ENCODE results near the gene CRISP1.

The CRISP1 gene

DNA sequence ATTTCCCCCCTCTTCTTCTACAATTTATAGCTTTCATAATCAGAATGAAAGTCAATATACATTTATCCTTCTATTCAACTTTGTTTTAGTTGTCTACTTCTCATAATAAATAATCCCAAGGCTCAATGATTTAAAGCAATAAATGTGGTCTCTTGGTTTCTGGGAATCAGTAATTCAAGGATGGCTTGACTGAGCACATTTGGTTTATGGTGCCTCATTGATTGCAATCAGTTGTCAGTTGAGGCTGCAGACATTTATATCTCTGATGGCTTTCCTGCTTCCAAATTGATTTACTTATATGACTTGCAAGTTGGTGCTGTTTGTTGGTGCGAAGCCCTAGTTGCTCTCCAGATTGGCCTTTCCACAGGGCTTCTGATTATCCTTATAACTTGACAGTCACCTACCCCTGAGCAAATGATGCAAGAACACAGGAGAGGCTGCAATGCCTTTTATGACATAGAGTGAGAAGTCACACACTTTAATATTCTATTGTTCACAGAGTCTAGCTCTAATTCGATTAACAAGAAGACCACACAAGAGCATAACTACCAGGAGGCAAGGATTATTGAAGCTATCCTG lies 2.7 kb upstream of the CRISP1 start:
- Mint-ChIP-seq H3K27ac (no peak overlapping the region), H3K4me1 (no peaks in the 10 kb centered on the region)

DNA sequence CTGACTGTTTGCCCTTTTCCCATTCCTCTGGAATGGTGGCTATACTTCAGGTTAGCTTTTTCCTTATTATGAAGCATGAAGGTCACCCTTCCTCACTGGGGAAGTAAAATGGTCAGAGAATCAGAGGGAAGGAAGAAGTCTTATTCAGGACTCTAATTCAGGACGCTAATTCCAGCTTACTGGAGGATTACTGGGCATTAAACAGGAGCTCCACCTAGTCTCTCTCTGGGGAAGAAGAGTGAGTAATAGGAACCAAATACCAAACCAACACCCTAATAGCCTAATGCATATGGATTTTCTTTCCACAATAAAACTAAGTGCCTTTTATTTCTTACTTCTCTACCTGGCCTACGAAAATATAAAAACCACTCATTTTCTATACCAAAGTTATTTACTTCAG lies 10.1 kb downstream of the CRISP1 start:
- Mint-ChIP-seq H3K4me1 (no peaks in the 10 kb centered on the region), H3K27me3 (no peaks in the 10 kb centered on the region), H3K9me3 (no peaks in the 10 kb centered on the region), H3K4me3 (no peak overlapping the region), H3K36me3 (no peaks in the 10 kb centered on the region), H3K27ac (no peak overlapping the region)
- CTCF ChIA-PET: no interaction called here
- no peak for DNase-seq

More for the DNA sequence above, 2.7 kb upstream of the CRISP1 start:
- H3K9me3 Mint-ChIP-seq: peaks cover 3% of the 10 kb centered on the region
- no peak overlapping the region for H3K4me3 Mint-ChIP-seq
- CTCF ChIA-PET: no interaction called here
- H3K27me3 Mint-ChIP-seq: no peaks in the 10 kb centered on the region
- no peak for DNase-seq
- H3K36me3 Mint-ChIP-seq: no peaks in the 10 kb centered on the region

DNA sequence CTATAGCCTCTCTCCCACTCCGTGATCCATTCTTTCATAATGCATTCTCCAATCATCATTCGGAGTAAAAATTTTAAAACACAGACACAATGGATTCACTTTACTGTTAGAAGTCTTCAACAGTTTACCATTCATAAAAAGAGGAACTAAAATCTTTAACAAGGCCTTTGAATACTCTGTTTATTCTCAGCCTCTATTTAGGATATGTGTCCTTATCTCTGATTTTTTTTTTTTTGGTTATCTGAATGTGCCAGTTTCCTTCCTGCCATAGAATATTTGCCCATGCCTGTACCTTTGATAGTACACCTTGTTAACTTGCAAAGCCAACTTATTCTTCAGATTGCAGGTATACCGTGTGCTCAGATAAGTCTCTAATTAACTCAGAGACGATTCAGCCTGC lies 11.1 kb downstream of the CRISP1 start:
- Mint-ChIP-seq H3K27me3 (no peaks in the 10 kb centered on the region), H3K27ac (no peak overlapping the region), H3K9me3 (no peaks in the 10 kb centered on the region), H3K36me3 (no peaks in the 10 kb centered on the region), H3K4me1 (no peaks in the 10 kb centered on the region), H3K4me3 (no peak overlapping the region)
- no peak for DNase-seq
- CTCF ChIA-PET: no interaction called here

DNA sequence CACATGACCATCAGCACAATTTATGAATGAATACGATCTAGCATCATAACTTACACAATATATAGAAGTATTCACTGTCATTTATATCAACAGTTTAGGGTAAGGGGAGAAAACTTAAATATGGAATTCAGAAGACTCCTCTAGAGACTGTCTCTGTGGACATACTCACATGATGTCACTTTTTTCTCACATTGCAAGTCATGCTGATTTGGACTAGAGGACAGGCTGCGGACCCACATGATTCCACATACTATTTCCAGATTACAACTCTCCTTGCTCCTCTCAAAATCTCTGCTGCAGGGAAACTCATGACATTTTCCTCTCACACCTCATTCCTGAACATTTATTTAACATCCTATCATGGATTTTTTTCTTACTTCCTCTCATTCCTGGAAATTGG lies 13.4 kb downstream of the CRISP1 start:
- no peaks in the 10 kb centered on the region for H3K27me3 Mint-ChIP-seq
- H3K27ac Mint-ChIP-seq: no peak overlapping the region
- DNase-seq: no peak
- no peaks in the 10 kb centered on the region for H3K4me1 Mint-ChIP-seq
- no peaks in the 10 kb centered on the region for H3K36me3 Mint-ChIP-seq
- no peak overlapping the region for H3K4me3 Mint-ChIP-seq
- CTCF ChIA-PET: no interaction called here
- H3K9me3 Mint-ChIP-seq: no peaks in the 10 kb centered on the region

DNA sequence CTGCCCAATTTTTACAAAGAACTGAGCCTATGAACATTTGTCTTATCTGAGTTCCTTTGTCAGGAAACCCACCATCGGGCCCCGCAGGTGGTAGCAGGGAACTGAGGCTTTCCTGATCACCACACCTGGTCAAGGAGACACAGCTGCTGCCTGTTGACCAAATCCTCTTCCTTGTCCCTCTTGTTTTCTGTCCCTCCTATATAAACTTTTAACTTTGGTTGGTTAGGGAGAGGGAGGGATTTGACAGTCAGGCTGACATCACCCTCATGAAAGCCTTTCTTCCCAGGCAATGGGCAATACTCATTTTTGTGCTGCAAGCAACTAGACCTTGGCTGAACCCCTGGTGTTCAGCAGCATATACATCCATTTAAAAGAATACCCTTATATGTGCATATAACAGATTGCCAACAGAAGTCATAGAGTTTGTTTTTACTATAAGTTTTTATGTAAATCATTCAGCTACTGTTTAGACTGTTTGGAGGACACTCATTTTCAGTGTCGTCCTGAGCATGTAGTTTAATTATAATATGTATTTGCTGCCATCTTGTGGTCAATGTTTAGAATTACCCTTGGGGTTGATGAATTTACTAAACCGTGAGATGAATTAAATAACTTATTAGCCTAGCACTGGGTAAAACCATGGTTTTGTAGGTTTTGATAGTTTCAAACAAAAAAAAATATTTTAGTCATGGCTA lies 17.0 kb downstream of the CRISP1 start:
- H3K4me1 Mint-ChIP-seq: no peaks in the 10 kb centered on the region
- H3K27ac Mint-ChIP-seq: no peak overlapping the region
- CTCF ChIA-PET: interaction anchor here (0.7 to 1.6 kb wide), 5 partner anchors 10 to 318 kb away, joined by 3 to 17 read pairs (median 3); no protein-coding TSS in a partner anchor
- no peak for DNase-seq
- H3K27me3 Mint-ChIP-seq: no peaks in the 10 kb centered on the region
- H3K4me3 Mint-ChIP-seq: no peak overlapping the region
- no peaks in the 10 kb centered on the region for H3K36me3 Mint-ChIP-seq
- no peaks in the 10 kb centered on the region for H3K9me3 Mint-ChIP-seq

DNA sequence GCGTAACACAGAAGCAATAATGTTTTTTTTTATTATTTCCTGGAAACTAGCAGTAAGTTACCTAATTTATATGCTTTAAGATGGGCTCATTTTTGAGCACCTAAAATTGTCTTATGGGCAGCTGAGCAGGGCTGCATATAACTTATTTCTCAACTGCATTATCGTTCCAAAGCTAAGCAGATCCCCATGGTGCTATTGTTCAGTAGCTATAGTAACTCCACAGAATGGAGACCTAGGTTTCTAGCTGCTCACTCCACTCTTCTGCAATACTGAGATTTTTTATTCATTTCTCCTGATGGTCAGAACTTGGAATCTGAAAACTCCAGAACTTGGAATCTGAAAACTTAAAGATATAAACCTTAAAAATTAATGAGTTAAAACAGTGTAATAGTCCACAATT lies 18.7 kb downstream of the CRISP1 start:
- H3K27ac Mint-ChIP-seq: no peak overlapping the region
- no peaks in the 10 kb centered on the region for H3K4me1 Mint-ChIP-seq
- no peaks in the 10 kb centered on the region for H3K36me3 Mint-ChIP-seq
- DNase-seq: no peak
- CTCF ChIA-PET: interaction anchor here (1.3 kb wide), 1 partner anchor 12 kb away, joined by 4 read pairs; no protein-coding TSS in a partner anchor
- H3K4me3 Mint-ChIP-seq: no peak overlapping the region
- no peaks in the 10 kb centered on the region for H3K27me3 Mint-ChIP-seq
- H3K9me3 Mint-ChIP-seq: no peaks in the 10 kb centered on the region

DNA sequence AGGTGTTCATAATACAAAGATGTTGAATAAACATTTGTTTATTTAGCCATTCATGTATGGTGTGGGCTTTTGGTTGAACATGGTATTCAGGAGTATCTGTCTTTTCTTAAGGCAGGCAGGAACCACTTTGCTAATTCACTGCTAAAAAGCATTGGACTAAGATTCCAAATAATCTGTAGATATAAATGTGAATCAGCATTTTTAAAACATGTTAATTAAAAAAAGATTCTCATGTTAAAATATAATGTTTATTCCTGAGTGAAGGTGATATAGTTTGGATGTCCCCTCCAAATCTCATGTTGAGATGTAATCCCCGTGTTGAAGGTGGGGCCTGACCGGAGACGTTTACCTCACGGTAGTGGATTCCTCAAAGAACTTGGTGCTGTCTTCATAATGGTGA lies 19.3 kb downstream of the CRISP1 start:
- H3K36me3 Mint-ChIP-seq: no peaks in the 10 kb centered on the region
- H3K9me3 Mint-ChIP-seq: no peaks in the 10 kb centered on the region
- H3K4me1 Mint-ChIP-seq: no peaks in the 10 kb centered on the region
- no peak overlapping the region for H3K4me3 Mint-ChIP-seq
- H3K27me3 Mint-ChIP-seq: no peaks in the 10 kb centered on the region
- H3K27ac Mint-ChIP-seq: no peak overlapping the region
- CTCF ChIA-PET: interaction anchor here (1.1 to 1.3 kb wide), 2 partner anchors 12 to 315 kb away, joined by 4 read pairs; no protein-coding TSS in a partner anchor
- no peak for DNase-seq

DNA sequence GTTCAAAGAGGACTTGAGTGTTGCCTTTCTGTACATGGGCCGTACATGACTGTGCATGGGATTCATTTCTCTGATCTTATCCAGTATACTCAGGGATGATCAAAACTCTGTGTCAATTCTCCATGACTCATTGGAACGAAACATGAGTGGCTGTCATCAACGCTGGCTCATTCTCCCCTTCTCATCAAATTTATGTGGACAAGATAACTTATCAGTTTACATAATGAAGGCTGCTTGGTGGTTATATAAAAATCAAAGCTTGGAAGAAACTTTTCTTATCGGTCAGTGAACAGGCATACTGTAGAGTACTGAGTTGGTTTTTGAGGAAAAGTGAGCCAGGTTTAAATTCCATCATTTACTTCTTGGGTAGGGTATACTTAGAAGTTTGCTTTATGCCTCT lies 24.9 kb downstream of the CRISP1 start:
- no peaks in the 10 kb centered on the region for H3K36me3 Mint-ChIP-seq

DNA sequence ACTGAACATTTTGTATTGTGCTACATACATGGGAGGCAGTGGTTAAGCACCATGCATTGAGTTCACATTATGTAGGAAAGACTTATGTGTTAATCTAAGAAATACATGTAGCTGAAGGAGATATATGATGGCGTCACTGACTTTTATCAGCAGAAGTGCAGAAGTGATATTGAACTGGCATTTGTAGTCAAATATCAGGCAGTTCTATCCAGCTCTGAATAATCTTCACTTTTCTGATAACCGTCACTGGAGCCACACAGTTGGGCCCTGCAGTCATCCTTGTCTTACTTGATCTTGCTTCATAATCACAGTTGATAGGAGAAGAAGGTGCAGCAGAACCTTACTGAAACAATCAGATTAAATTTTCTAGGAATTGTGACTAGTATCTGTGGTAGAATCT lies 26.4 kb downstream of the CRISP1 start:
- H3K27ac Mint-ChIP-seq: no peak overlapping the region
- CTCF ChIA-PET: no interaction called here
- H3K36me3 Mint-ChIP-seq: no peaks in the 10 kb centered on the region

More for the DNA sequence above, 24.9 kb downstream of the CRISP1 start:
- no peaks in the 10 kb centered on the region for H3K27me3 Mint-ChIP-seq
- no peak overlapping the region for H3K27ac Mint-ChIP-seq
- H3K4me1 Mint-ChIP-seq: no peaks in the 10 kb centered on the region
- no peak for DNase-seq
- CTCF ChIA-PET: no interaction called here
- no peaks in the 10 kb centered on the region for H3K9me3 Mint-ChIP-seq
- H3K4me3 Mint-ChIP-seq: no peak overlapping the region

DNA sequence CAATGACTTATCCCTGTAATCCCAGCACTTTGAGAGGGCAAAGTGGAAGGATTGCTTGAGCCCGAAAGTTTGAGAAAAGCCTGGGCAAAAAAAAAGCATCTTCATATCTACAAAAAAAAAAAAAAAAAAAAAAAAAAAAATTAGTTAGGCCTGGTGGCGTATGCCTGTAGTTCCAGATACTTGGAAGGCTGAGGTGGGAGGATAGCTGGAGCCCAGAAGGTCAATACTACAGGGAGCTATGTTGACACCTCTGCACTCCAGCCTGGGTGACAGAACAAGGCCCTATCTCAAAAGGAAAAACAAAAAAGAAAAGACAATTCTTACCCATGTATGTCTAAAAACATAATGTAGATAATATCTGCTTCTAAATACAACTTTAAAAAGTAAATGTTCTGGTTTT lies 27.2 kb downstream of the CRISP1 start:
- no peaks in the 10 kb centered on the region for H3K4me1 Mint-ChIP-seq
- CTCF ChIA-PET: no interaction called here
- no peak overlapping the region for H3K4me3 Mint-ChIP-seq
- no peak overlapping the region for H3K27ac Mint-ChIP-seq
- no peak for DNase-seq
- H3K27me3 Mint-ChIP-seq: no peaks in the 10 kb centered on the region
- H3K36me3 Mint-ChIP-seq: no peaks in the 10 kb centered on the region
- H3K9me3 Mint-ChIP-seq: no peaks in the 10 kb centered on the region

More for the DNA sequence above, 26.4 kb downstream of the CRISP1 start:
- Mint-ChIP-seq H3K4me1 (no peaks in the 10 kb centered on the region), H3K4me3 (no peak overlapping the region), H3K27me3 (no peaks in the 10 kb centered on the region), H3K9me3 (no peaks in the 10 kb centered on the region)
- no peak for DNase-seq

DNA sequence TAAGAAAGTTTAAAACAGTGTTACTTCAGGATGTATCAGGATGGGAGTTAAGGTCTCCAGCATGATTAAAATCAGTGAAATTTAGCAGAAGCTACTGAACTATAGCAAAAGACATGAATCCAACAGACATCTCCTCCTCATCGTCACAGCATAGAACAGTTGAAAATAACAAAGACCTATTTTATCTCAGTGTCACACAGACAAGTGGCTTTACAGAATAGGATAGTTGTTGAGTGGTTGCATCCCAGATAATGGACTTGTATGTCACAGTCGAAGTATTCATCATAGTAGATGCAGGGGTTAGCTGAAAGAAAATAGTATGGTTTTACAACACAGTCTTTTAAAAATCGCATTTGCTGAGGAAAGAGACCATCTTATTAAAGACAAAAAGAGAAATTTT lies 31.2 kb downstream of the CRISP1 start:
- no peaks in the 10 kb centered on the region for H3K9me3 Mint-ChIP-seq
- H3K36me3 Mint-ChIP-seq: no peaks in the 10 kb centered on the region
- no peak overlapping the region for H3K4me3 Mint-ChIP-seq
- CTCF ChIA-PET: interaction anchor here (1.1 kb wide), 1 partner anchor 12 kb away, joined by 4 read pairs; no protein-coding TSS in a partner anchor
- H3K27ac Mint-ChIP-seq: no peak overlapping the region
- no peak for DNase-seq
- H3K27me3 Mint-ChIP-seq: no peaks in the 10 kb centered on the region
- H3K4me1 Mint-ChIP-seq: no peaks in the 10 kb centered on the region

DNA sequence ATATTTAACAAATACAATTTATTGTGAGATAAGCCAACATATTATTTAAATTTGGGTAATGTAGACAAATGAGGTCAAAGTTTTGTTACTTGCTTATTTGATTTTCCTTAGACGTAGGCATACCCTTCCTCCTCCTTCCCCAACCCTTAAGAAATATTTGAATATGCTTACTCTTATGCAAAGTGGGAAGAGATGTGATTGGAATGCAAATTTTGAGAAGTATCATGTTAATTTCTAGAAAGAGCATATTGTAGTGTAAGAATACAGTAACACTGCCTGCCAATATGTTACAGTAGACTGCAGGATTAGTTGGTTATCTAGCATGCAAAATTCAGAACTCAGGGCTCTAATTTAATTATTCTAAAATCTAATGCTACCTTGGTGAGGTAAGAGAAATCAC lies 32.9 kb downstream of the CRISP1 start:
- Mint-ChIP-seq H3K4me3 (no peak overlapping the region), H3K4me1 (no peaks in the 10 kb centered on the region), H3K9me3 (no peaks in the 10 kb centered on the region), H3K27ac (no peak overlapping the region), H3K36me3 (no peaks in the 10 kb centered on the region), H3K27me3 (no peaks in the 10 kb centered on the region)
- DNase-seq: no peak
- CTCF ChIA-PET: no interaction called here

DNA sequence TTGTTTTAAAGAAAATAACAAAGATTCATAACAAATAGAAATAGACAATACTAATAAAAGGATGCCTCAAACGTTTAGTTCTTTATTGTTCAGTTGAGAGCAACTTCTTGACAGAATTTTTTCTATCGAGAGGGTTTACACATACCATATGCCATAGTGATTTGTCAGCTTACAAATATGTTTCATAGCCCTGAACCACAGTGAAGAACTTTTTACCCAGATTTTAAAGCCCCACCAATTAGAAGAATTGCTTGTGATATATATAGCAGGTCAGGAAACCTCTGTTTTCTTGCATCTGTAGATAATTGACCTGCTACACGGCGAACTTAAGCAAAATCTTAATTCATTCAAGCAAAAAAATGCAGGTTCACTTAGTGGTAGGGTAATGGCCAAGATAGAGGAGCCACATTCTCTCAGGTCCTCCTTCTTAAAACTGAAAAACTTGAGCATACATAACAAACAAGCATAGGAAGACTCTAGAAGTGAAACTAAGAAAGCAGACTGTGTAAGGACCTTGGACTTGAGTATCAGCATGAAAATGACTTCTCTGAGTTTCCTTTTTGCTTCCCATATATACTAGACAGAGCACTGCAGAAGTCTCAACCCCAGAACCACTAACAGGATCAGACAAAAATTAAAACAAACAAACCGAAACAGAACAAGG lies 39.5 kb downstream of the CRISP1 start:
- CTCF ChIA-PET: no interaction called here
- H3K9me3 Mint-ChIP-seq: no peaks in the 10 kb centered on the region
- H3K27ac Mint-ChIP-seq: no peak overlapping the region
- H3K4me1 Mint-ChIP-seq: no peaks in the 10 kb centered on the region
- no peak overlapping the region for H3K4me3 Mint-ChIP-seq
- DNase-seq: no peak
- no peaks in the 10 kb centered on the region for H3K36me3 Mint-ChIP-seq
- no peaks in the 10 kb centered on the region for H3K27me3 Mint-ChIP-seq

DNA sequence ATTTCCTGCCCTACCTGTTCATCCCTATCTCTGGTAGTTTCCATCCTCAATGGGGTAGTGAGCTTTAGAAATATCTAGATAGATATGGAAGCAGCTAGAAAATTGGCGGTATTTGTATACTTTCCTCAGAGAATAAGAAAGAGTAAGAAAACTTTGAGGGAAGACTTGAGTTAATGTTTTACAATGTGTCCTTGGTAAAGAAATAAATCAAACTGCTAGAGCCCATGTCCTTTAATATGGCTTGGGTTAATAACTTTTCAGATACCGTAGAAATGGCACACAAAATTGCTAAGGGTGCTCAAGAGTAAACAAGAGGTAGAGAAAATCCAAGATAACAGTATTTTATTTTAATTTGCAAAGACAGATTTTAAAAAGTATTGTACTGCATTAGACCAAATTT lies 51.2 kb downstream of the CRISP1 start:
- DNase-seq: no peak
- no peaks in the 10 kb centered on the region for H3K27me3 Mint-ChIP-seq
- no peaks in the 10 kb centered on the region for H3K36me3 Mint-ChIP-seq
- H3K27ac Mint-ChIP-seq: no peak overlapping the region
- H3K4me3 Mint-ChIP-seq: no peak overlapping the region
- CTCF ChIA-PET: no interaction called here
- no peaks in the 10 kb centered on the region for H3K9me3 Mint-ChIP-seq
- no peaks in the 10 kb centered on the region for H3K4me1 Mint-ChIP-seq

DNA sequence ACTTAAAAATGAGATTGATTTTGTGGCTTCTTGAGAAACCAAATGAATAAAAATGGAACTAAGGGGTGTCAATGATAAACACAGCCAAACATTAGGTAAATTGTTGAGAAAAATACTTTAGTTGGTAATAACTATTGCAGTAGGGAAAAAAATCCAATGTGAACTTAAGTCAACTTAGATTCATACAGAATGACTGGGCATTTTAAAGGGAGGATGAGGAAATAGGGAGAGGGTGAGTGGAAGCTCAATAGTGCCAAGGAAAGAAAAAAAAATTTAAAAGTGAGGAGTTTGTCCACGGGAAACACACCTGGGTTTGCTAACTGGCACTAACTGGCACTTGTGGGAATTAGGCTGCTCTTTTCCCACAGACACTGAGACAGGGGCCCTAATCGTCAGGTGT lies 53.1 kb downstream of the CRISP1 start:
- CTCF ChIA-PET: no interaction called here
- H3K27ac Mint-ChIP-seq: no peak overlapping the region
- no peak overlapping the region for H3K4me3 Mint-ChIP-seq
- no peaks in the 10 kb centered on the region for H3K9me3 Mint-ChIP-seq
- no peaks in the 10 kb centered on the region for H3K36me3 Mint-ChIP-seq
- no peaks in the 10 kb centered on the region for H3K4me1 Mint-ChIP-seq
- DNase-seq: no peak
- no peaks in the 10 kb centered on the region for H3K27me3 Mint-ChIP-seq
